NCI-H82 treated with DMSO at 0.1 percent for 48 hours (cell line): ENCODE measurements around the gene HHATL.
A peak's percentile ranks its signal among the peaks of the same experiment; 100 is the strongest.

Experiments used
- DNase-seq: peaks from one replicate; lab custom pipeline; 2025; ENCODE audit not compliant: unreplicated experiment; lab: John Stamatoyannopoulos, UW

HHATL gene

DNA sequence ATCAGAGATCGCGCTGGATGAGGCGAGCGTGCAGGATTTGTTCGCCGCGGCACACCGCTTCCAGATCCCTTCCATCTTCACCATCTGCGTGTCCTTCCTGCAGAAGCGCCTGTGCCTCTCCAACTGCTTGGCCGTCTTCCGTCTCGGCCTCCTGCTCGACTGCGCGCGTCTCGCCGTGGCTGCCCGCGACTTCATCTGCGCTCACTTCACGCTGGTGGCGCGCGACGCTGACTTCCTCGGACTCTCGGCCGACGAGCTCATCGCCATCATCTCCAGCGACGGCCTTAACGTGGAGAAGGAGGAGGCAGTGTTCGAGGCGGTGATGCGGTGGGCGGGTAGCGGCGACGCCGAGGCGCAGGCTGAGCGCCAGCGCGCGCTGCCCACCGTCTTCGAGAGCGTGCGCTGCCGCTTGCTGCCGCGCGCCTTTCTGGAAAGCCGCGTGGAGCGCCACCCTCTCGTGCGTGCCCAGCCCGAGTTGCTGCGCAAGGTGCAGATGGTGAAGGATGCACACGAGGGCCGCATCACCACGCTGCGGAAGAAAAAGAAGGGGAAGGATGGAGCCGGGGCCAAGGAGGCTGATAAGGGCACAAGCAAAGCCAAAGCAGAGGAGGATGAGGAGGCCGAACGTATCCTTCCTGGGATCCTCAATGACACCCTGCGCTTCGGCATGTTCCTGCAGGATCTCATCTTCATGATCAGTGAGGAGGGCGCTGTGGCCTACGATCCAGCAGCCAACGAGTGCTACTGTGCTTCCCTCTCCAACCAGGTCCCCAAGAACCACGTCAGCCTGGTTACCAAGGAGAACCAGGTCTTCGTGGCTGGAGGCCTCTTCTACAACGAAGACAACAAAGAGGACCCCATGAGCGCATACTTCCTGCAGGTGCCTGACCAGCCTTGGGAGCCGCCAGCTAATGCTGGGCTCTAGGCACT lies 16.4 kb downstream of the HHATL start:
- DNase-seq = no peak

DNA sequence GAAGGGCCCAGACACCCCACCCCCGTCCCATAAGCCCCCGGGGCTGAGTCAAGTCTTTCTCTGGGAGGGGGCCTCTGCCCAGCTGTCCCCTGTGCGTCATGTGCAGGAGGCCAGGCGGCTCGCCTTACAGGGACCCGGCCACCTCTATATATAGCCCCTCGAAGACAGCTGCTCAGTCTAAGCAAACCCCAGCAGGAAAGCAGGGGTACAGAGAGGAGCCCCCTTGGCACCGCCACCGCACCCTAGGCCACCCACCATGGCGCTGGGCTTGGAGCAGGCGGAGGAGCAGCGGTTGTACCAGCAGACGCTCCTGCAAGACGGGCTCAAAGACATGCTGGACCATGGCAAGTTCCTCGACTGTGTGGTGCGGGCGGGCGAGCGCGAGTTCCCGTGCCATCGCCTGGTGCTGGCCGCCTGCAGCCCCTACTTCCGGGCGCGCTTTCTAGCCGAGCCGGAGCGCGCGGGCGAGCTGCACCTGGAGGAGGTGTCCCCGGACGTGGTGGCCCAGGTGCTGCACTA lies 17.2 kb downstream of the HHATL start, which contains the start of gene KLHL40:
Gene KLHL40, plus strand, starts transcription at position 175 of the 519 bp plus-strand sequence. Its CDS starts 82 bp downstream, at position 257.
- DNase-seq = no peak

DNA sequence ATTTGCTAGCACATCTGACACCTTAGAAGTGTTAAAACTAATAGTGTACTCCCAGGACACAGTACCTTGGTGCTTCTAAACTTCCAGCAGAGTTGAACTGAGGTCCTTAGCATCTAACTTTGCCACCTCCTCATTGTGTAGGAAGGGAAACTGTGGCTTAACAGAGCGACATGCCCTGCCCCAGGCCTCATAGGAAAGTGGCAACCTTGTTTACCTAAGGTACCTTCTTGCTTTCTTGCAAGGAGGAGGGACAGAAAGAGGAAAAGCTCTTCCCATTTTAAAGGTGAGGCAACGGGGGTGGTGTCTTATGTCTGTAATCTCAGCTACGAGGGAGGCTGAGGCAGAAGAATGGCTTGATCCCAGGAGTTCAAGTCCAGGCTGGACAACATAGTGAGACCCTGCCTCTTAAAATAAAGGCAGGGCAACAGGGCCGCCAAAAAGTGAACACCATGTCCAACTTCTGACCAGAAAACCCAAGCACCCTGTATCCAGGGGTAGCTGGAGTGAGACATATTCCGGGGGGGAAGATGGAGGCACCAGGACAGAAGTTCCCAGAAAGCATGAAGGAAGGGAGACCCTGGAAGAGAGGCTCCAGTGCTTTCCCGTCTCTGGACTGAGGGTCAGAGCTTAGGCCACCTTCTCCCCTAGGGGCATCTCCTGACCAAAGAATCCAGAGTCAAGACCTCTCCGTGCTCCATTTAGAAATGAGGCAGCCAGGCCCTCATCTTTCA lies 17.8 kb downstream of the HHATL start:
- DNase-seq = no peak

DNA sequence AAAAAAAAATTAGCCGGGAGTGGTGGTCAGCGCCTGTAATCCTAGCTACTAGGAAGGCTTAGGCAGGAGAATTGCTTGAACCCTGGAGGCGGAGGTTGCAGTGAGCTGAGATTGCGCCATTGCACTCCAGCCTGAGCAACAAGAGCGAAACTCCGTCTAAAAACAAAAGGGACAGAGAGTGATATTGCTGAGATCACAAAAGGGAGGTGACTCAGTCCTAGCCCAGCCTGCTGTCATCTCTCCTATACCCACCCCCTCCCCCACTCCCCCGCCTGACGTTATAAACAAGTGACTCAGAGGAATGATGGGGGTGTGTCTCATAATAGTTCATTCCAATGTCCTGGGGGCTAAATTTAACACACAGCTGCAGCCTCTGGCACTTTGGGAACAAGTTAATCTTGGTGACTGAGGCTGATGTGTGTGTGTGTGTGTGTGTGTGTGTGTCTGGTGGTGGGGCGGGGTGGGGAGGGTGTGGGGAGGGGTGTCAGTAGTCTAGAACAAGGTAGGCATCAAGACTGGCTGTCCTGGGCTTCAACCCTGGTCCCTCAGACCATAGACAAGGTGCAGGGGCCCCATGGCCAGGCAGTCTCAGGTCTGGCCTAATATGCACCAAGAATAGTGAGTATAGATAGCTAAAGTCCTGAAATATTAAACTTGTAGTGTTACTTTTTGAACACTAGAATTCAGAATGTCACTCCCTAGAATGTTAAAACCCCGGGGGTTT lies 18.6 kb downstream of the HHATL start:
- DNase-seq = no peak

DNA sequence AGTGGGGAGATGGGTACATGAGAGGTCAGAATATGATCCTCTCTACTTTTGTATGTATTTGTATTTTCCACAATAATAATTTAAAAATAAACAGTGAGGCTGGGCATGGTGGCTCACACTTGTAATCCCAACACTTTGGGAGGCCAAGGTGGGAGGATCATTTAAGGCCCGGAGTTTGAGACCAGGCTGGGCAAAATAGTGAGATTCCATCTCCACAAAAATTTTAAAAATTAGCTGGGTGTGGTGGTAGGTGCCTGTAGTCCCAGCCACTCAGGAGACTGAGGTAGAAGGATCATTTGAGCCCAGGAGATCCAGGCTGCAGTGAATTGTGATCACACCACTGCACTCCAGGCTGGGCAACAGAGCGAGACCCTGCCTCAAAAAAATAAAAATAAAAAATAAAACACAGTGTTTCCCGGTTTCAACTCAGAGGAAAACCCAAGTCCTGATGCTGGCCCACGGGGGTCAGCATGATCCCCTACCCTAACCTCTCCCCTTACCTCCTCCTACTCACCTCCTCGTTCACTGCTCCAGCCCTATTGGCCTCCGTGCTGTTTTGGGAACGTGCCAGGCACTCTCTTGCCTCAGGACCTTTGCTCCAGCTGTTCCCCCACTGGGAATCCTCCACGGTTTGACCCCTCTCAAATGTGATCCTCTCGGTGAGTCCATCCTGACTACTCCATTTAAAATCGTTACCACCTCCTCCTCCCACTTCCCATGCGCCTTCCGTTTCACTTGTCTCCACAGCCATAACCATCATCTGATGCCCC lies 20.1 kb downstream of the HHATL start:
- DNase-seq = no peak

DNA sequence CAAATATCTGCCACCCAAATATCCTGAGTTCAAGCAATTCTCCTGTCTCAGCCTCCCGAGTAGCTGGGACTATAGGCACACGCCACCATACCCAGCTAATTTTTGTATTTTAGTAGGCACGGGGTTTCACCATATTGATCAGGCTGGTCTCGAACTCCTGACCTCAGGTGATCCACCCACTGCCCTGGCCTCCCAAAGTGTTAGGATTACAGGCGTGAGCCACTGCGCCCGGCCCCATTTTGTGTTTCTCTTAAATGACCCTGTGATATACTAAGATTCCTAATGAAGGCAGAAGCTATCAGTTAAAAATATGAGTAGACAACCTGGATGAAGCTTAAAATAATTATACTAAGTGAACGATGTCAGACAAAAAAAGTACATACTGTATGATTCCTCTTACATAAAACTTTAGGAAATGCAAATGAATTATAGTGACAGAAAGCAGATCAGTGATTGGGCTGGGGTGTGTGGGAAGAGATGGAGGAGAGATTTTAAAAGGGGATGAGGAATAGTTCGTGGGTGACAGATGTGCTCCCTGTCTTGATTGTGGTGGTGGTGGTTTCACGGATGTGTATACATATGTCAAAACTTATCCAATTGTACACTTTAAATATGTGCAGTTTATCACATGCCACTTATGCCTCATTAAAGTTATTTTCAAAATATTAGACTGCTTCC lies 21.1 kb downstream of the HHATL start:
- DNase-seq = no peak

DNA sequence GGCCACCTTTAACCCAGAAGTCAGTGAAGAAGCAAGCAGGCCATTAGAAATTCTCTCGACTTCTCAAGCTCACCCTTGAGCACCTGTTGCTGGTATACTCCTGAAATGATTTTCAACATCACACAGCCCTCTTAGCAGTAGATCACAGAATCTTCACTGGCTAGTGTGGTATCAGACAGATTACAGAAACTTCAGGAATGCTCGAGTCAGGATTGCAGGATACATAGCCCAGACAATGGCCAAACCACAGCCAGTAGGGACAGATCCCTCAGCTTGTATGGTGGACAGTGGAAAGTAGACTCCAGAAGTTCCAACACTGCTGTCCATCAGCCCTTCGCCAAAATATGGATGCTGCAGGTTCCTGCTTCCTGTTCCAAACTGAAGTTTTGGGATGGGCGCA lies 21.8 kb downstream of the HHATL start:
- DNase-seq = no peak

DNA sequence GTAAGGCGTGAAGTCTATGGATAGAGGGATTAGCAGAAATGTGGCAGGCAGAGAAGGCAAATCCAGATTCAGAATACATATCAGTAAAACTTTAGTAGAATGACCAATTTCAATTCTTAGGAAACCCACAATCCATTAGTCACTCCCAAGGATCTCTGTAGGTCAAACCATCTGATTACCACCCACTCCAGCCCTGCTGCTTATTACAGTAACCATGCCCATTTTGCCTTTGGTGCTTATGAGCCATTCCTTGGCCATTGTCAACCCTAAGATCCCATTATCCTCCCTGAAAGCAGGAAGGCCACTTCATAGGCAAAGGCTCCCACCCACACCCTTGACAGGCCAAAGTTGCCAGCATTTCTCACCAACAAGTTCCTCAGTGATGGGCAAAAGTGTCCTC lies 22.3 kb downstream of the HHATL start:
- no peak for DNase-seq

DNA sequence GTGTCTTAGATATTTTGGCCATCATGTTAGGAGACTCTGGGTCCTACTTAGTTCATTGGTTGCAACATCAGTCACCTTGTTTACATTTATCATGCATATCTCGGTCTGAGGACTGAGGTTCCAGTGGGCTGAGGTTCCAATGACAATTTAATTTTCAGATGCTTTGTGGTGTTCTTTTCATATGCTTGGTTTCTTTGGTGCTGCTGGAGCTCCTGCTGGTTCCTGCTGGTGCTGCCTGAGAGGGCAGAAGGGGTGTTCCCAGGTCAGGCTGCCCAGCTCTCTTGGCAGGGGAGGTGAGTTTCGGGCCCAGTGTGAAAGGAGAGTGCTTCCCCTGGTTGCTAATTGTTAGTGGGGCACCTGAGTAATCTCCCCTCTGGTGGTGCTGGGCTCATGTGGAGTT lies 24.2 kb downstream of the HHATL start:
- DNase-seq = no peak

DNA sequence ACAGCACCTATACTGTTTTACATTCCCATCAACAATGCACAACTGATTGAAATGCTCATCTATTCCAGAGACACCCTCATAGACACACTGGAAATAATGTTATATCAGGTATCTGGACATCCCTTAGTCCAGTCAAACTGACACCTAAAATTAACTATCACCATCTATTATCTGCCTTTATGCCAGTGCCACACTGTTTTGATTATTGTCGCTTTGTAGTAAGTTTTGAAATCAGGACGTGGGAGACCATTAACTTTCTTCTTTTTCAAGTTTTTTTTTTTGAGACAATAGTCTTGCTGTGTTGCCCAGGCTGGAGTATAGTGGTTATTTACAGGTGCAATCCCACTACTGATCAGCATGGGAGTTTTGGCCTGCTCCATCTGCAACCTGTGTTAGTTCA lies 26.7 kb downstream of the HHATL start:
- DNase-seq = no peak

DNA sequence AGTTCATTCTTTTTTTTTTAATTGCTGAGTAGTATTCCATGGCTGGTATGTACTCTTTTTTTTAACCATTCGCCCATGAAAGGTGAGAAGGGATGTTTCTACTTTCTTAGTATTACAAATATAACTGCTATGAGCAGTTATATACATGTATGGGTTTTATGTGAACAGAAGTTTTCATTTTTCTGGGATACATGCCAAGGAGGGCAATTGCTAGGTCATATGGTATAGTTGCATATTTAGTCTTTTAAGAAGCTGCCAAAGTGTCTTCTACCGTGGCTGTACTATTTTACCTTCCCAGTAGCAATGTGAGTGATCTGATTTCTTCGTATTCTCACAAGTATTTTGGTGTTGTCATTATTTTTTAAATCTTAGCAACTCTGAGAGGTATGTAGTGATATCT lies 28.5 kb downstream of the HHATL start:
- no peak for DNase-seq

DNA sequence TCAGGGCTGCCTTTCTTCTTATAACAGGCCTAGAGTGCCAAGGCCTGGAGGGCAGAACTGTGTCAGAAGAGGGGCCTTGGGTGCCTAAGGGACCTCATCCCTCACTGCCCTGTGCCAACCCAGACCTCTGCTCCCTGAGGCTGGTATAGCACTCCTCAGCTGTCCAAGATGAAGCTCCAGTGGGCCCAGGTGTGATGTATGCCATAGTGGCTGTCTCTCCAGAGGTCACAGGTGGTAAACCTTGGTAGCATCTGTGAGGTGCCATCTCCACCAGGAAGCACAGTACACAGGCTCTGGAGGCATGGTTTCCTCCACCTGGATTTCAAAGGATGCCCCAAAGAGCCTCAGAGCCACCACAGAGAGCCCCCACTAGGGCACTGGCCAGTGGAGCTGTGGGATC lies 29.5 kb downstream of the HHATL start:
- no peak for DNase-seq

DNA sequence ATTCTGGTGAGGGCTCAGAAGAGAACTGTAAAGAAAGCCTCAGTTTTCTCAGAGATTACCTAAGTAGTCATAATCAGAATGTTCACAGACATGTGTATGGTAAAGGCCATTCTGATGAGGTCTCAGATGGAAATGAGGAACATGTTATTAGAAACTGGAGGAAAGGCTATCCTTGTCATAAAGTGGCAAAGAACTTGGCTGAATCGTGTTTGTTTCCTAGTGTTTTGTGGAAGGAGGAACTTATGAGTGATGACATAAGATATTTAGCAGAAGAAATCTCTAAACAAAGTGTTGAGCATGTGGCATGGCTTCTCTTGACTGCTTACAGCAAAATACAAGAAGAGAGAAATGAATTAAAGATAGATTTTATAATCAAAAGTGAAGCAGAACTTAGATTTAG lies 30.1 kb downstream of the HHATL start:
- no peak for DNase-seq

DNA sequence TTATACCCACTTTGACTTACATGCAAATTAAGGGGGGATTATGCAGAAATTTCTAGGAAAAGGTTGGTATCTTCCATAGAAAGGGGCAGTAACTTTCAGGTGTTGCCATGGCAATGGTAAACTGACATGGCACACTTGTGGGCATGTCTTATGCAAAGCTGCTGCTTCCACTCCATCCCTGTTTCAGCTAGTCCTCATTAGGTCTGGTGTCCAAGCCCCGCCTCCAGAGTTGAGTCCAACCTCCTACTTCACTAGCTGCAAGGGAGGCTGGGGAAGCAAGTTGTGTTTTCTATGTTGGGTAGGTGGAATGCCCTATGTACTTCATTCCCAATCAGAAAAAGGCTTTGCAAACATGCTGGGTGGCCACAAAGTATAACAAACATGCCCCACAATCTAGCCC lies 31.9 kb downstream of the HHATL start:
- no peak for DNase-seq

DNA sequence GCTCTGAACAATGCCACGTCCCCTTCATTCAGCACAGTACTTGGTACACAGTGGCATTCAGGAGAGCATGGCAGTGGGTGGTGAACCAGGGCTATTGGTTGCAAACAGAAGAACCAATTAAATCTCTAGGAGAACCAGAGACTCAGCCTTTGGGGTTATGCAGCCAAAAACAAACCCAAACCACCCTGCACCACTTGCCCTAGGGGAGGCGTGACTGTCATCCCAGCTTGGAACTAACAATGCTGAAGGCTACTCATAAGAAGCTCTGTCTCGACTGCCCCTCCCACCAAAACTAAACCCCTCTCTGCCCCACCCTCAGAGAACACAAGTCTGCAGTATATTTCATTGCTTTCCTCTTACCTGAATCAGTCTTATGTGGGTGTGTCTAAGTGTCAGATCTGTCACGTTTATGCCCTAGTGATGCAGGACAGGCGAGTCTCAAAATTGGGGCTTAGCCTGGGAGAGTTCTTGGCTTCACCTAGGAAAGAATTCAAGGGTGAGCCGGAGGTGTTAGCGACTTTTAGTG lies 32.5 kb downstream of the HHATL start:
- DNase-seq = no peak

DNA sequence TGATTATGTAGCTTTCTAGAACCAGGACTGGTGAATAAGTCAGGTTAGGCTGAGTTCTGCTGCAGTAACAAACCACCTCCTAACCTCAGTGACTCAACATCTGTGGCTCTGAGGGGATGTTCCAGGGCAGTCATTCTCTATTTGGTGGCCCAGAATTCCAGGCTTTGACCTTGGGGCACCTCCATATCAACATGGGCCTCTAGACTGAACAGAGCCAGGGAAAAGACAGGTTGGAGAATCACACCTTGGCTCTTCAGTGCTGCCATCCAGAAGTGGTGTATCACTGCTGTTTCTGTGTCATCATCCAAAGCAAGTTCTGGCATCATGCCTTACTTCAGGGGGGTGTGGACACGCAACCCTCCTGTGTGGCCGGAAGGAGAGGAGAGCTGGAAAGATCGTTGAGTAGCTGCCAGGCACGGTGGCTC lies 33.8 kb downstream of the HHATL start:
- DNase-seq = no peak

DNA sequence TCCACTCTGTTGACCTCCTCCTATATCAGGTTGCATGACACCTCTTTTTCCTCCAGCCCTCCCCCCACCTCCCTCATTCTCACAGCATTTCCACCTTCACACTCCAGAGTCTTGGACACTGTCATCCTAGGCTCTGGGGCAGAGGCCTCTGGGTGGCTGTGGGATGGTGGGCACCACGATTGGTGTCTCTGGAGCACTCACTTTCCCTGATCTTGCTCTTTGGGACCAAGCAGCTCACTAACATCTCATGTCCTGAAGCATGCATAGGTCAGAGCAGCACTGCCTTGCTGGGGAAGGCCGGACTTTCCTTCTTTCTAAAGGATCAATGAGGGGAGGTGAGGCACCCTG lies 34.2 kb downstream of the HHATL start:
- no peak for DNase-seq

DNA sequence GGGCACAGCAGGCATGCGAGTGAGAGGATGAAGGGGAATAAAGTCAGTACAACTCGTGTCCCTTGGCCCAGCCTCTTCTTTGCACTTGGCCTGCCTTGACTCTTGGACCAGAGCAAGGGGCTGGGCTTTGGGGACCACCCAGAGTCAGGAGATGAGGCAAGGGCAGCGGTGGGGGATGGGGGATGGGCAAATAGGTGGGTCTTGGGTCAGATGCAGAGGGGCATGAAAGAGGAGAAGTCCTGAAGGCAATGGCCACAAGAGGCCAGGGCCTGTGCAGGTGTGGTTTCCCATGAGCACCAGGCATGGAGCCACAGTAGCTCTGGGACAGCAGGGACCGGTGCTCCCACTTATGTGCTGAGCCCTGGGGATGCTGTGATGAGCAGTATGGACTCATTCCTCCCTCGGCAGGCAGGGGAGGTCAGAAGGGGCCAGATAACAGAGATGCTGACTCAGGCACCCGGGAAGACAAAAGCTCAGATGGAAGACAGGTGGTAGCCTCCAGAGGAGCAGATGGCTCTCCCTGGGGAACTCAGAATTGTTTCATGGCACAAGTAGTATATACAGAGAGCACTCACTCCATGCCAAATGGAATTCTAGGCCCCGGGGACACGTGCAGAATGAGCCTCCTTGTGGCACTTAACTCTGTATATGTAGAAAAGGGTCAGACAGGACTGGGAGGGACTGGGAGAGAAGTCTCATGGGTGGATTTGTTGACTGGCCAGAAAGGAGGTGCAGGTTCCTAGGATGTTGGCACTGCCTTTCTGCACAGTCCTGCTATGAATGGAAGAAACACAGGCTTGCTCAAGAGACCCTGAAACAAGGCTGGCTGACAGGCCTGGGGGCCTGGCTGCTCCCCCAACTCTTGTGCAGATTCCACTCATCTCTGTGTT lies 34.8 kb downstream of the HHATL start:
- peak; percentile 71 for DNase-seq

DNA sequence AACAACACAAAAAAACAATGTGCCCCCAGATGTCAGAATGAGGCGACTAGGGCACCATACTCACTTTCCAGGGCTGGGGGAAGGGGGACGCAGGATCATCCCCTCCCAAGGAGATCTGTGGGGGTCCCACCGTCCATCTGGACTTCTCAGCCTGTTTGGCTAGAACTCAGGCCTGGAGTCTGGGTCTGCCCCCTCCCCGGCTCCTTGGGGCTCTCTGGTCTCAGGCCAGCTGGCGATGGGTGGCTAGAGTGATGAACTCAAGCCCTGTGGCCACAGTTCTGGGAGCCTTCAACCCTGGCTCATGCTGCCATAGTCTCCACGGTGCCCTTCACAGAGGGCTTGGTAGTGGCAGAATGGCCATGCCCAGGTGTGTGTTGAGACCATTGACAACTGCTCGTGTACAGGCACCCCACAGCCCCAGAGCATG lies 35.5 kb downstream of the HHATL start:
- no peak for DNase-seq
